Measurements from ENCODE around the gene SYNGR2. TPM values are rescaled to one million over a fixed set of nuclear protein-coding genes. Genes with fewer than 3 reads are reported as not detected.

The SYNGR2 gene
- total and polyA plus RNA-seq, 8 donors = 52.3 to 94.2 (median 89.4) TPM

- Histone ChIP-seq H3K9me3 (no peaks in the 10 kb centered on the region), H3K27me3 (no peaks in the 10 kb centered on the region), H3K36me3 (peaks cover 0 to 18% (median 12%) of the 10 kb centered on the region in 3 donors), H3K4me1 (peaks cover 20 to 67% (median 40%) of the 10 kb centered on the region in 3 donors), H3K27ac (peak overlapping the region in 2 of 4 donors; percentile 83 to 86), H3K4me3 (no peak overlapping the region)
- DNase-seq (peak in 3 of 6 donors; percentile 55 to 67 (median 60)), FAIRE-seq (no peak), ATAC-seq (no peak)
- no peak for TF ChIP-seq CTCF (IDR thresholded peaks at IDR 0.05)
- 56 to 62% methylated on average over 16 to 19 of the region's 19 CpGs for WGBS, 2 donors
- intact Hi-C loops (cut with DNase I) = loop anchor here in 1 of 3 donors (5.0 kb wide), 1 partner anchor 50 kb away; no protein-coding TSS in a partner anchor
Observed at GRCh38 chr17:78172249-78173051, 4.1 kb downstream of the SYNGR2 start.

DNA sequence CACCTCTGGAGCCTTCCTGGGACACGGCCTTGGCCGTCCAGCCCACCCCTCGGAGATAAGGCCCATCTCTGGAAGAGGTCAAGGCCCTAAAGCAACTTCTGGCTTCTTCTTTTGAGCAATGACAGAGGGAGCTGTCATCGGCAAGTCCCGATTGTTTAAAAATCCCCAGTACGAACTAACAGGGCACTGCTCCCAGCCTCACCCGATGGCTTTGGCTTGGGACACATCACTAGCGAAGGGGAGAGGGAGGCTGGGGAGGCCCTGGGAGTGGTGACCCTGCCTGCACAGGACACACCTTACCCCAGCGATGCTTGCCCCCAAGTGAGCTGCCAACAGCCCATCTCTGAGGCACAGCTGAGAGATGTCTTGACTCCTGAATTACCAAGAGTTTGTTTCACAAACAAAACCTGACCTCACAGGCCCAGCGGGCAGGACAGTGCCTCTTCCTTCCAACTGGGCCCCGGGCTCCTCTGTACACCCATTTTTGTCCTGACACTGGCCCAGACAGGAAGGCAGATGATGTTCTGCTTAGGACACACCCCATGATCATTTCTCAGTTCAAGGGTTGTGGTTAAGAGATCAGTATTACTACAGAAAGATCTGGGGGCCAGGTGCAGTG is 4.8 kb downstream of the SYNGR2 start:
- H3K4me3 ChIP-seq = no peak overlapping the region
- FAIRE-seq = no peak
- H3K4me1 ChIP-seq = peaks cover 20 to 63% (median 42%) of the 10 kb centered on the region in 3 donors

DNA sequence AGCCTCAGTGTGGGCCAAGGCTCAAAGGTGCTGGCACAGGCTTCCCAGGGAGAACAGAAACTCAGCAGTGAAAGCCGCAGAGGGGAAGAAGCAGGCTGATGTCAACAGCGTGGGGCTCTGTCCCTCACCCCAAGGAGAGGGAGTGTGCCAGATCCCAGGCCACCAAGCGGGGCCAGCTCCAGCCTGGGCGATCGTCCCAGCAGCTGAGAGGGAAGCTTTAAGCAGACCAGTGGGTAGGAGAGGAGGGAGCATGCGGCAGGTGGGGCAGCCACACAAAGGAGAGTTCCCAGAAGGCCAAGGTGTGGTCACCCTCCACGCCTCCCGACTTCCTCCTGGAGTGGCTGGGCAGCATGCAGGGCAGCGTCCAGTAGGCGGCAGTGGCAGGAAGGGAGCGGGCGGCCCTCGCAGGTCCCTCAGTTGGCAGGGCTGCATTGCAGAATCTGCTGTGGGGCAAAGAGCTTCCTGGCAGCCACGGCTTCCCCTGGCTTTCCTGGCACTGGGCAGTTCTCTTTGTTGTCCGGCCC is 6.0 kb downstream of the SYNGR2 start:
- peak; percentile 52 to 74 (median 60) for TF ChIP-seq CTCF (IDR thresholded peaks at IDR 0.05)
- Histone ChIP-seq H3K4me1 (peaks cover 20 to 61% (median 42%) of the 10 kb centered on the region in 3 donors), H3K27ac (peak overlapping the region; percentile 83 to 87 (median 84)), H3K9me3 (no peaks in the 10 kb centered on the region), H3K36me3 (peaks cover 0 to 18% (median 12%) of the 10 kb centered on the region in 3 donors), H3K4me3 (peak overlapping the region in 1 of 4 donors; percentile 26), H3K27me3 (no peaks in the 10 kb centered on the region)
- intact Hi-C loops (cut with DNase I) = loop anchor here in 1 of 3 donors (5.0 kb wide), 1 partner anchor 52 kb away; no protein-coding TSS in a partner anchor
- ATAC-seq (peak; percentile 85 to 91 (median 88)), DNase-seq (peak; percentile 90 to 98 (median 96)), FAIRE-seq (no peak)
- 12 to 21% methylated on average over 15 of the region's 15 CpGs for WGBS, 2 donors

More for the DNA sequence above, 4.8 kb downstream of the SYNGR2 start:
- DNase-seq (no peak), ATAC-seq (no peak)
- peak overlapping the region in 3 of 4 donors; percentile 83 to 87 (median 86) for H3K27ac ChIP-seq
- H3K9me3 ChIP-seq = no peaks in the 10 kb centered on the region
- intact Hi-C loops (cut with DNase I) = loop anchor here in 1 of 3 donors (5.0 kb wide), 1 partner anchor 51 kb away; no protein-coding TSS in a partner anchor
- 75% methylated on average over 11 of the region's 11 CpGs for whole genome bisulfite sequencing, 2 donors
- H3K27me3 ChIP-seq = no peaks in the 10 kb centered on the region
- no peak for TF ChIP-seq CTCF (IDR thresholded peaks at IDR 0.05)
- peaks cover 0 to 18% (median 12%) of the 10 kb centered on the region in 3 donors for H3K36me3 ChIP-seq

- Histone ChIP-seq H3K27ac (peak overlapping the region; percentile 83 to 87 (median 84)), H3K27me3 (no peaks in the 10 kb centered on the region), H3K4me1 (peaks cover 20 to 56% (median 37%) of the 10 kb centered on the region in 3 donors), H3K4me3 (peak overlapping the region in 1 of 4 donors; percentile 26), H3K36me3 (peaks cover 0 to 18% (median 12%) of the 10 kb centered on the region in 3 donors), H3K9me3 (no peaks in the 10 kb centered on the region)
- WGBS, 2 donors = 31 to 32% methylated on average over 28 of the region's 28 CpGs
- TF ChIP-seq CTCF (IDR thresholded peaks at IDR 0.05) = no peak
- DNase-seq = peak; percentile 79 to 92 (median 86)
- intact Hi-C loops (cut with DNase I) = loop anchor here in 2 of 3 donors (5.0 kb wide), 1 partner anchor 53 kb away; no protein-coding TSS in a partner anchor
- FAIRE-seq = no peak
- peak; percentile 57 to 71 (median 63) for ATAC-seq
Observed at GRCh38 chr17:78174870-78175642, 6.7 kb downstream of the SYNGR2 start.

All from pancreas (tissue), 10 donors.